ENCODE results near the gene SPAG5. TPM values are rescaled to one million over a fixed set of nuclear protein-coding genes. Genes with fewer than 3 reads are reported as not detected.

Gene SPAG5
- total and polyA plus RNA-seq, 8 donors, result 0.93 to 7.4 (median 2.1) TPM

DNA sequence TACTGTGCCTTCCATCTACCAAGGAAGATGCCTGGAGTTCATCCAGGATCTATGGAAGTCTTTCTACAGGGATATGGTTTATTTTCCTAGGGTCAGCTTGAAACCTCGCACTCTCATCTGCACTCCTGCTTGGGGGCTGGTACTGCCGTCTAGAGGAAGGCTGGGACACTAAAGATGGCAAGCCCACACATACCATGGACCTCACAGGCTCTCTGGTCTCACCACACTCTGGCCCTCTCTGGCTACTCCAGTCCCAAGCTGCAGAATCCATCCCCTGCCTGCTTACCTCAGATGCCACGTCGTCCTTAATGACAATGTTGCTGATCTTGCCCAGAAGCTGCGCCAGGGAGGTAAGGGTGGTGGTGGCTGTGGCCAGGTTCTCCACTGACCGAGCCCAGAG lies 44.3 kb downstream of the SPAG5 start:
- FAIRE-seq, result no peak
- 78 to 84% methylated on average over 6 of the region's 6 CpGs for WGBS, 2 donors
- no peak for DNase-seq

DNA sequence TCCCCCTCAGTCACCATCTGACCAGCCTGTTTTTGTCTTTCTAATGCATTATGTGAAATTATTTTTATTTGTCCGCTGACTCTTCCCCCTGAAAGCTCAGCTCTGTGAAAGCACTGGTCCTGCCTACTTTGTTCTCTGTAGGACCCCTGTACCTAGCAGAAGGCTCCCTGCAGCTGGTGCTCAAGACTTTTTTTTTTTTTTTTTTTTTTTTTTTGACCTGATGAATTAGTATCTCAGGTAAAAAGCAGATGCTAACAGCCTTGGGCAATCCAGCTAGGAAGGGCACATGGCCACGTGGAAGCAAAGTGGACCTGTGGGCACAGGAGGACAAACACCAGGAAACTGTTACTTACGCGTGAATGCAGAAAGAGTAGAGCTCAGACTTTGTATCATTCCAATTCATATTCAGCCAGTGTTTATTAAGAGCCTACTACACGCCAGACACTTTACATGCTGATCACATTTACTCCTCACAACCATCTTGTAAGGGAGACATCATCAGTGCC lies 45.8 kb downstream of the SPAG5 start:
- FAIRE-seq (no peak), ATAC-seq (no peak), DNase-seq (peak in 1 of 6 donors; percentile 30)
- H3K27ac ChIP-seq, result no peak overlapping the region
- TF ChIP-seq, protein P1, sequence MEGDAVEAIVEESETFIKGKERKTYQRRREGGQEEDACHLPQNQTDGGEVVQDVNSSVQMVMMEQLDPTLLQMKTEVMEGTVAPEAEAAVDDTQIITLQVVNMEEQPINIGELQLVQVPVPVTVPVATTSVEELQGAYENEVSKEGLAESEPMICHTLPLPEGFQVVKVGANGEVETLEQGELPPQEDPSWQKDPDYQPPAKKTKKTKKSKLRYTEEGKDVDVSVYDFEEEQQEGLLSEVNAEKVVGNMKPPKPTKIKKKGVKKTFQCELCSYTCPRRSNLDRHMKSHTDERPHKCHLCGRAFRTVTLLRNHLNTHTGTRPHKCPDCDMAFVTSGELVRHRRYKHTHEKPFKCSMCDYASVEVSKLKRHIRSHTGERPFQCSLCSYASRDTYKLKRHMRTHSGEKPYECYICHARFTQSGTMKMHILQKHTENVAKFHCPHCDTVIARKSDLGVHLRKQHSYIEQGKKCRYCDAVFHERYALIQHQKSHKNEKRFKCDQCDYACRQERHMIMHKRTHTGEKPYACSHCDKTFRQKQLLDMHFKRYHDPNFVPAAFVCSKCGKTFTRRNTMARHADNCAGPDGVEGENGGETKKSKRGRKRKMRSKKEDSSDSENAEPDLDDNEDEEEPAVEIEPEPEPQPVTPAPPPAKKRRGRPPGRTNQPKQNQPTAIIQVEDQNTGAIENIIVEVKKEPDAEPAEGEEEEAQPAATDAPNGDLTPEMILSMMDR (IDR thresholded peaks at IDR 0.05), result no peak
- WGBS, 2 donors, result 91 to 94% methylated on average over 5 of the region's 5 CpGs
- peaks cover 0 to 26% (median 11%) of the 10 kb centered on the region in 3 donors for H3K36me3 ChIP-seq
- H3K27me3 ChIP-seq, result no peaks in the 10 kb centered on the region
- H3K9me3 ChIP-seq, result no peaks in the 10 kb centered on the region
- H3K4me1 ChIP-seq, result peaks cover 0 to 8% (median 3%) of the 10 kb centered on the region in 3 donors
- H3K4me3 ChIP-seq, result peak overlapping the region in 1 of 4 donors; percentile 89
- intact Hi-C loops (cut with DNase I), result no loop called here

More for the DNA sequence above, 44.3 kb downstream of the SPAG5 start:
- Histone ChIP-seq H3K4me1 (peaks cover 0 to 8% (median 3%) of the 10 kb centered on the region in 3 donors), H3K36me3 (peaks cover 0 to 26% (median 14%) of the 10 kb centered on the region in 3 donors), H3K9me3 (no peaks in the 10 kb centered on the region), H3K27me3 (no peaks in the 10 kb centered on the region), H3K27ac (no peak overlapping the region), H3K4me3 (no peak overlapping the region)
- no peak for ATAC-seq
- intact Hi-C loops (cut with DNase I), result no loop called here
- TF ChIP-seq, protein P1 (IDR thresholded peaks at IDR 0.05), result no peak

DNA sequence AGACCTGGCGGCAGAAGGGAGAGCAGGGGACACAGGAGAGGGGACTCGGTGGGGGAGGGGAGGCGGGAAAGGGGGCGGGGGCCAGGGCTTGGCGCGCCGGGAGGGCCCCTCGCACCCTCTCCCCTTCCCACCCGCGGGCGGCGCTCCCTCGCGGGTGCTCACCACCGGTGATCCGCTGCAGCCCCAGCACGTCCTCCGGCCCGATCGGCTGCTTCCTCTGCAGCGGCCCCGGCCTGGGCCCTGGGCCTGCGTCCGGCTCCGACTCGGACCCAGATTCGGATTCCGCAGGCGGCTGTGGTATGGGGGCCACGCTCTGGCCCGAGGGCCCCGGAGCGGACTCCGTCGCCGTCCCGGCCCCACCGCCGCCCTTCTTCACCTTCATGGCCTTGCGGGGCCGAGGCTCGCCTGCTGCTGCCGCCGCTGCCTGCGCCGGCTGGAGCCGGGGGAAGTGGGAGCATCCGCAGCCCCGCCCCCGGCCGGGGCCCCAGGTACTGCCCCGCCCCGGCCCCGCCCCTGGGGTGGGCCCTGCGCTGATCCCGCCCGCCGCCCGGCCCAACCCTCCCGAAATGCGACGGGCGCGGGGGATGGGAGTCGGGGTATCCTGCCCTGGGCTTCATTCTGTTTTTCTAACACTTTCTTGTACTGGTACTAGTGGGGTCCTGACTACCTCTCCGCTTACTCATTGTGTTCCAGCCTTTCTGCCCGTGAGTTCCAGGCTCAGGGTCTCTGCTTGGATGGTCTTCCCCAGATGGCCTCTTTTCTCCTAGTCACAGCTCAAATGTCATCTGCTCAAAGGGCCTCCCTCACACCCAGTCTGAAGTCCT lies 46.4 kb downstream of the SPAG5 start, which contains the start of gene UNC119:
Gene UNC119 (minus strand): TSS at position 449 of the 824 bp plus-strand sequence. CDS start 67 bp downstream, at position 382.
- TF ChIP-seq, protein P1 (IDR thresholded peaks at IDR 0.05), result no peak
- intact Hi-C loops (cut with DNase I), result no loop called here
- DNase-seq, result peak; percentile 74 to 92 (median 84)
- peaks cover 0 to 22% (median 7%) of the 10 kb centered on the region in 3 donors for H3K36me3 ChIP-seq
- FAIRE-seq, result no peak
- peak within 1 kb of the TSS in 3 of 4 donors; percentile 10 to 54 (median 13) for H3K27ac ChIP-seq
- no peaks in the 10 kb centered on the region for H3K9me3 ChIP-seq
- WGBS, 2 donors, result 3 to 4% methylated on average over 34 to 66 of the region's 67 CpGs
- H3K4me1 ChIP-seq, result peaks cover 0 to 8% (median 3%) of the 10 kb centered on the region in 3 donors
- H3K4me3 ChIP-seq, result peak within 1 kb of the TSS; percentile 66 to 91 (median 87)
- ATAC-seq, result peak; percentile 90 to 97 (median 95)
- no peaks in the 10 kb centered on the region for H3K27me3 ChIP-seq

DNA sequence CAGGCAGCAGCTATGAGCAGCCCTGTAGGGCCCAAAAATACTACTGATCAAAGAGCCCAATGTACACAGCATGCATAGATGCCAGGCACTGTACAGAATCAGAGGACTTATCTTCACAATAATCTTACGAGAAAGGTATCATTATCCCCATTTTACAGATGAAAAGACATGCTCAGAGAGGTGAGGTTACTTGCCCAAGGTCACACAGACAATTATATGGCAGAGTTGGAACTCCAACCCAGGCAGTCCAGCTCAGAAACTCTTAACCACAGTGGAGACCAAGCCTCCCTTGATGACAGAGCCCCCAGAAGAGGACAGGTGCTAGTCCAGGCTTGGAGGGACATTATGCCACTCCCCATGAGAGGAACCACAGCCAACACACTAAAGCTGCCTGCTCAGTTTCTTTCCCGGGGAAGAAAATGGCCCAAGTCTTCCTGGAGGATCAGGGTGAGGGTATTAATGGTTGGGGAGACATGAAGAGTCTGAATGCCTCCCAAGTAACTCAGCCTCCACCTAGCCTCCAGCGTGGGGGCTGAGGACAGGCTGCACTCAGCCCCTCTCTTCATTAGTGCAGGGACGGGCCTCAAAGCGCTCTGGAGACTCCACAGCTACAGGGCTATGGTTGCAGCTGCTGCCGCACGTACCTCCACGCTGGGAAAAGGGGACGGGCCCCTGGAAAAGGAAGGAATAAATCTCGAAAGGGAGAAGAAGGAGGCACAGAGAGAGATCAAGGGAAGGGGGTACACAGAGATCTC lies 47.2 kb downstream of the SPAG5 start:
- no peak for FAIRE-seq

More for the DNA sequence above, 47.2 kb downstream of the SPAG5 start:
- intact Hi-C loops (cut with DNase I), result no loop called here
- no peaks in the 10 kb centered on the region for H3K27me3 ChIP-seq
- H3K4me1 ChIP-seq, result peaks cover 0 to 8% (median 3%) of the 10 kb centered on the region in 3 donors
- DNase-seq (peak in 1 of 6 donors; percentile 21), ATAC-seq (peak; percentile 16 to 33 (median 24))
- no peak overlapping the region for H3K27ac ChIP-seq
- peak overlapping the region; percentile 66 to 91 (median 87) for H3K4me3 ChIP-seq
- no peaks in the 10 kb centered on the region for H3K9me3 ChIP-seq
- 9 to 14% methylated on average over 10 of the region's 10 CpGs for WGBS, 2 donors
- TF ChIP-seq, protein P1 (IDR thresholded peaks at IDR 0.05), result no peak
- peaks cover 0 to 20% (median 7%) of the 10 kb centered on the region in 3 donors for H3K36me3 ChIP-seq
